Myocyte (in vitro differentiated cells): ENCODE measurements around the gene NMRAL1. TPM values are rescaled to one million over a fixed set of nuclear protein-coding genes. Genes with fewer than 3 reads are reported as not detected.
A peak's percentile ranks its signal among the peaks of the same experiment; 100 is the strongest.

Source experiments
- DNase-seq: peaks from one replicate; pipeline ENCODE4 v3.0.0-alpha.2; 2012; ENCODE audit warnings: low read depth
- total RNA-seq: library from RNA; depleted of rRNA; stranded (reverse); fragments of >200 nt; gene quantifications from 2 replicates; pipeline ENCODE4 v1.2.3, GENCODE V29; 2014

NMRAL1 gene
- total RNA-seq, 1 donor from 2014 or later: 22.6 TPM

GRCh38 chr16:4467916-4468315 lies 6.5 kb downstream of the NMRAL1 start:
- DNase-seq: no peak

- no peak for DNase-seq
Measured at GRCh38 chr16:4465977-4466779, 8.2 kb downstream of the NMRAL1 start.

- no peak for DNase-seq
Measured at GRCh38 chr16:4463522-4464163, 10.8 kb downstream of the NMRAL1 start.

DNA sequence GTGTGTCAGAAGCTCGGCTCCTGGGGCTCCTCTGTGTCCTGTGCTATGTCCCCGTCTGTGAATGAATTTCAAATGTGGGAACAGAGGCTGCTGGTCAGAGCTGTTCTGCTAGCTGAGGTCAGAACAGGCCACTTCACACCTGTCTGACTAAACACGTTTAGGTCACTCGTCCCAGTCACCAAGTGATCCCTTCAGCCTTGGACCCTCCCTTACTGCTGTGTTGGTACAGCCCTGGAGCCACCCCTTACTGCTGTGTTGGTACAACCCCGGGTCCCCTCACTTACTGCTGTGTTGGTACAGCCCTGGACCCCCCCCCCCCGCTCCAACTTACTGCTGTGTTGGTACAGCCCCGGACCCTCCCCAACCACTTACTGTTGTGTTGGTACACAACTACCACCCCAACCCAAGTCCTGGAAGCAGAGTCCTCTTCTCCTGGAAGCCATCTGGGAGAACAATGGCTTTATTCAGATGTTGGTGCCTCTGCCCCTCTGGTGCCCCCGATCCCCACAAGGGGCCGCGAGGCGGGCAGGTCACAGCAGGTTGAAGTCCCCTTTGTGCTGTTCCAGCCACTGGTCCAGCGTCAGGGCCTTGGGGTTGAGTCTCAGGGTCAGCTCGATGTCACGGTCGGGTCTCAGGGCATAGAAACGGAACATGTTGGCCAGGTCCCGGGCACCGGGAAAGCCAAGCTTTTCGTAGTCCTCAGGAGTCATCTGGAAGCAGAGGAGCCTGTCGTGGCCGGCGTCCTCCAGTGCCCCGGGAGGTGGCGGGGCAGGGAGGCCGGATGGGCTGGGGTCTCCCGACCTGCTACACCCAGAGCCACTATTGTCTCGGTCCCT lies 13.0 kb downstream of the NMRAL1 start:
- DNase-seq: peak; percentile 12

GRCh38 chr16:4460936-4461249 lies 13.5 kb downstream of the NMRAL1 start:
- DNase-seq: no peak

DNA sequence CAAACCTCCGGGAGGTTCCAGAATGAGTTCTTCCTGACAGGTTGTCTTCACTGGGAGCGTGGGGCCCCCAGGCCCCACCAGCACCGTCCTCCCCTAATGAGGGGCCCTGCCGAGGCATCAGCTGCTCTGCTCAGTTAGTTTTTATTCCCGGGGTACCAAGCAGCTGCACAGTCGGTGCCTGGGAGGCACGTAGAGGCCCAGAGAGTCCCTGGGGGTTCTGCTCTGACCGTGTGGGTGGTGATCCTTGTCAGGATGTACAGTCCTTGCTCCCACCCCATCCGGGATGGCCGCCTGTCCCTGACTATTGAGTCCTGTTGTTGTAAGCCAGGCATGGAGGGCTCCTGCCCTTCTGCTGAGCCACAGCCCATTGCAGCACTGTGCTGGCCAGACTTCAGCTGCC lies 18.5 kb downstream of the NMRAL1 start:
- DNase-seq: no peak

DNA sequence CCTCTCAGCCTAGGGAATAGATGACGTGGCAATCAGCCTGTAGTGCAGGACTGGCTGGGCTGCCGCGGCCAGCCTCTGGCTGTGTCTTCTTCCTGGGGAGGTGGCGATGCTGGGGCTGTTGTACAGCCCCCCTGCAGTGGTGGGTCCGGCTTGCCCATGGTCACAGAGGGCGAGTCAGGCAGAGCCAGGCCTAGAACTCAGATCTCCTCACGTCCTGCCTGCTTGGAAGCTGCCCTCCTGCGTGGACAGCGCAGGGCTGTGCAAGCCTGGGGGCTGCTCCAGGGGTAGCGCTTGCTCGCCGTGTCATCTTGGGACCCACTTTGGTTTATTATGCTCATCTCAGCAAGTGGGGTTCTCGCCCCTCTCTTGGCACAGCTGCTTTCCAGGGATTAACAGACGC lies 19.3 kb downstream of the NMRAL1 start:
- no peak for DNase-seq

GRCh38 chr16:4454623-4455022 lies 19.8 kb downstream of the NMRAL1 start:
- DNase-seq: peak; percentile 43

DNA sequence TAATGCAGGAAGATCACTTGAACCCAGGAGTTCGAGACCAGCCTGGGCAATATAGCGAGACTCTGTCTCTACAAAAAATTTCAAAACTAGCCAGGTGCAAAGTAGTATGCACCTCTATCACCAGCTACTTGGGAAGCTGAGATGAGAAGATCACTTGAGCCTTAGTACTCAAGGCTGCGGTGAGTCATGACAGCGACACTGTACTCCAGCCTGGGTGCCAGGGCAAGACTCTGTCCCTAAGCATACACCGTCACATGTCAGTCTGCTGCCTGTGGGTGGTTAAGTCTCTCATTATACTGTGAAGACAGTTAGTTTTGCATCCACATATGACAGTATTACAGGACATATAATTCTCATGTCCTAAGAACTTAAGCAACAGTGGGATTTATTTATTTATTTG lies 21.8 kb downstream of the NMRAL1 start:
- DNase-seq: no peak

DNA sequence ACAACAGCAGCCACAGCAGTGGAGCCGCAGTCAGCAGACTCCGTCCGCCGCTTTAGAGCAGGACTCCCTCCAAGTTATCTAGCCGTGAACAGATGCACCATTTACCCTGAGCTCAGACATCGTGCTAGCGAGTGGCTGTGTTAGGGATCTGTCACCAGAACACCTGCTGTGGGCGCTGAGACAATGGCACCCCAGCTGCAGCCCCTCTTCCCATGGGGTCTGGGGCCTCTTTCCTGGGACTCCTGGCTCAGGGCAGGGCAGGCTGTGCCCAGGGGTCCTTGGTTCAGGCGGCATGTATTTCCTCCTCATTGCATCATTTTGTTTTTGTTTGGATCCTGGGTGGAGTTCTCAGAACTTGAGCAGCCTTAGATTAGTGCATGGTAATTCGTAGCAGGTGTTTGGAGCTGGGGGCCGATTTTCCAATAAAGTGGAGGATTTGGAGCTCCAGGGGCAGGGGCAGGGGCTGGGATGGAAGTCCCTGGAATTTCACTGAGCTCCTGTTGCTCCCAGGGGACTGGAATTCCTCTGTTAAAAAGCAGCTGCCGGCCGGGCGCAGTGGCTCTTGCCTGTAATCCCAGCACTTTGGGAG lies 23.4 kb downstream of the NMRAL1 start:
- peak; percentile 79 for DNase-seq

GRCh38 chr16:4450430-4450829 lies 24.0 kb downstream of the NMRAL1 start:
- no peak for DNase-seq

DNA sequence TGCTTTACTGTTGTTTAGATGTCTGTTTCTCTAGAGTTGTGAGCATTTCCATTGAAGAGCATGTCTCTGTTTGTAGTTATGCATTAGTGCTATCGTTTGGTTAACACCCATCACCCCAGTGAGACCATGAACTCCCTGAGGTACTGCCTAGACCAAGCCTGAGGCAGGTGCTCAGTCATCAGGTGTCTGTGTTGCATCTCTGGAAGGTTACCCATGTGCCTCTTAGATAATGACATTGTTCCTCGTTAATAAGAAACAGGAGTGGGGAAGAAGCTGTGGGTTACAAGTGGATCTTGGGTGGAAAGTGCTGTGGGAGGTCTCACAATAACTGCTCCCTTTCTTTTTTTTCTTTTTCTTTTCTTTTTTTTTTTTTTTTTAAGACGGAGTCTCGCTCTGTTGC lies 30.4 kb downstream of the NMRAL1 start:
- no peak for DNase-seq

GRCh38 chr16:4443271-4443670 lies 31.2 kb downstream of the NMRAL1 start:
- no peak for DNase-seq

GRCh38 chr16:4442371-4442770 lies 32.1 kb downstream of the NMRAL1 start:
- DNase-seq: no peak

GRCh38 chr16:4437366-4437765 lies 37.1 kb downstream of the NMRAL1 start:
- no peak for DNase-seq

- peak; percentile 34 for DNase-seq
Measured at GRCh38 chr16:4435337-4436067, 38.9 kb downstream of the NMRAL1 start.

DNA sequence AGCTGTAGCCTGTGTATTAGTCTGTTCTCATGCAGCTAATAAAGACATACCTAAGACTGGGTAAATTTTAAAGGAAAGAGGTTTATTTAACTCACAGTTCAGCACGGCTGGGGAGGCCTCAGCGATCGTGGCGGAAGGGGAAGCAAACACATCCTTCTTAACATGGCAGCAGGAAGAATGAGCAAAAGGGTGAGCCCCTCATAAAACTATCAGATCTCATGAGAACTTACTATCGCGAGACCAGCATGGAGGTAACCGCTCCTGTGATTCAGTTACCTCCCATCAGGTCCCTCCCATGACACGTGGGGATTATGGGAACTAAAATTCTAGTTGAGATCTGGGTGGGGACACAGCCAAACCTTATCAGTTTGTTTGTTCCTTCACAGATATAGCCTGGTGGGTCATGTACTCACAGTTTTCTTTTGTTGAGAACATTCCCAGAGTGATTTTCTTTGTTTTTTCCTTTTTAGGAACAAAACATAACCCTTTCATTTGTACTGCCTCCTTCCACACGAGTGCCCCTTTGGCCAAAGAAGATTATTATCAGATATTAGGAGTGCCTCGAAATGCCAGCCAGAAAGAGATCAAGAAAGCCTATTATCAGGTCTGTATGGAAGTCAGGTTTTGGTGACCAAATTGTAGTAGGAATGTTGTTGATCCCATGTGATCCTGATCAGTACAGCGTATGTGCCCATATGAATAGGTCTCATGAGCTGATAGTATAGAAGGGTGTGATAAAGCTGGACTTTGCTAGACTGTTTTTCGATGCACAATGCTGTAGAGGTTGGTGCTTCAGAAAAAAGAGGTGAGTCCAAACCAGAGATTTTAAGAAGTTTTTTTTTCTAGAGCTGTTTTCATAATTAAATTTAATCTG lies 40.3 kb downstream of the NMRAL1 start:
- DNase-seq: no peak

DNA sequence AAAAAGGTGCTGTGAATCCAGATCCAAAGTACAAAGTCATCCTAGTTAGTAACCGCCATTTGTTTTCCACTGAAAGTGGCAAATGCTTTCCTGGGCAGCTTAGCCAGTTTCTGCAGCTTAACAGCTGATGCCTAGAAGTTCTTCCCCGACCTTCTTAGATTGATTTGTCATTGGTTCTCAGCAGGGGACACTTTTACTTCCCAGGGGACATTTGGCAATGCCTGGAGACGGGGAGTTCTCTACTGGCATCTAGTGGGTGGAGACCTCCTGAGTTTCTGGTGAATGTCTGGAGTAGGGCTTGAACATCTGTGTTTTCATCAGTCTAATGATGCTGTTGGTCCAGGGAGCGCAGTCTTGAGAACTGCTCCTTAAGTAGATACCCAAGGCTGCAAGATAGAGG lies 41.2 kb downstream of the NMRAL1 start:
- DNase-seq: peak; percentile 11

- DNase-seq: no peak
Measured at GRCh38 chr16:4431023-4431422, 43.4 kb downstream of the NMRAL1 start.

DNA sequence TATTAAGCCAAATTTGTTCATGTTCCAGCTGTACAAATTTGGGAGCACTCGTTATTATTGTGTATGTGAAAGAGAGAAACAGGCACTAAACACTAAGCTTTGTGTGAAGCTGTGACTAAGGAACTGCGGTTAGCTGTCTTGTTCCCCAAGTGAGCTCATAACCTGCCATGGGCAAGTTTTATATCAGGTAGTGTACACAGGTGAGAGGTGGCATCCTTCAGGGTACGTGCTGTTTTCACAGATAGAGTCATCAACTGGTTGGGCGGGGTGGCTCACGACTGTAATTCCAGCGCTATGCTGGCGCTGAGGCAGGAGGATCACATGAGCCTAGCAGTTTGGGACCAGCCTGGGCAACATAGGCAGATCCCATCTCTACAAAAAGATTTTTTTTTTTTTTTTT lies 45.9 kb downstream of the NMRAL1 start:
- no peak for DNase-seq
